DMS53 treated with DMSO at 0.1 percent for 48 hours (cell line): ENCODE measurements around the gene SLC31A2.
"Not testable (repeated sequence)": the region's sequence is repeated elsewhere in the genome, so short reads cannot be mapped to it uniquely, and the experiment has no call there.

Source experiments
- DNase-seq: peaks from one replicate; lab custom pipeline; 2025; ENCODE audit not compliant: unreplicated experiment; lab: John Stamatoyannopoulos, UW

SLC31A2 gene

DNA sequence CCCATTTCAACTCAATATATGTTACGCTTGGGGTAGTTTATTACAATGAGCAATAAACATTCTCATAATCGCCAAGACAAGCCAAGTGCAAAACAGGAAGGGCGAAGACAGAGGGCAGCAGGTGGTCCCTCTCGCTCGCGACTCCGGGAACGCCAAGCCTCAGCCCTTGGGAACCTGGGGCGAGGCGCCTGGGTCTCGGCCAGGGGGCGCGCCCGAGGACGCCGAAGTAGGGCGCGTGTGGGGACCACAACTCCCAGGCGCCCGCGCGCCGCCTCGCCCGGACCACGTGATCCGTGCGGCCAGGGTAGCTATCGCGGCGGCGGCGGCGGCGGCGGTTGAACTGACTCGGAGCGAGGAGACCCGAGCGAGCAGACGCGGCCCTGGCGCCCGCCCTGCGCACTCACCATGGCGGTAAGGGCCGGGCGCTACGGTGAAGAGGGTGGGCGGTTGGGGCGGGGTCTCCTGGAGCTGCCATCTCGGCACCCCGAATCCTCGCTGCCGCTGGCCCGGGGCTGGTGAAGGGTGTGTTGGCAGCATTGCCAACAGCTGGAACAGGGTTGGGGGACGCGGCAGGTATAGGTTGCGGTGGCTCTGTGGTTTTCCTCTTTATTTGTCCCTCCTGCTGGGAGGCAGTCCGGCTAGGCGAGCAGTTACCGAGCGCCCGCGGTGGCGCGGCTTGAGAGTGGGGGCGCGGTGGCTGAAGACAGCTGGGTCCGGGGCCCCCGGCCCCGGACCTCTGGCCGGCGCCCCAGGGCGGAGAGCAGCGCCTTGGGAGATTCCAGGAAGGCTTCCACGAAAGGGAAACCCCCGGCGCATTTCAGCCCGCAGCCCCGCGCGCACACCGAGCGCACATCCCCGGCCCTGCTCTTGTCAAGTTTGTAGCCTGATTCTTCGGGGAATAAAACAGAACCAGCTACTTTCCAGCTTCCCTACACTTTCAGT, at the start of gene SLC31A2:
TSS of gene SLC31A2 (plus strand) at position 338 of the 942 bp plus-strand sequence. CDS start at position 406, 68 bp downstream.
- peak; percentile 38 for DNase-seq

GRCh38 chr9:113105345-113105744, 45.5 kb upstream of the SLC31A2 start:
- DNase-seq: not testable (repeated sequence)

DNA sequence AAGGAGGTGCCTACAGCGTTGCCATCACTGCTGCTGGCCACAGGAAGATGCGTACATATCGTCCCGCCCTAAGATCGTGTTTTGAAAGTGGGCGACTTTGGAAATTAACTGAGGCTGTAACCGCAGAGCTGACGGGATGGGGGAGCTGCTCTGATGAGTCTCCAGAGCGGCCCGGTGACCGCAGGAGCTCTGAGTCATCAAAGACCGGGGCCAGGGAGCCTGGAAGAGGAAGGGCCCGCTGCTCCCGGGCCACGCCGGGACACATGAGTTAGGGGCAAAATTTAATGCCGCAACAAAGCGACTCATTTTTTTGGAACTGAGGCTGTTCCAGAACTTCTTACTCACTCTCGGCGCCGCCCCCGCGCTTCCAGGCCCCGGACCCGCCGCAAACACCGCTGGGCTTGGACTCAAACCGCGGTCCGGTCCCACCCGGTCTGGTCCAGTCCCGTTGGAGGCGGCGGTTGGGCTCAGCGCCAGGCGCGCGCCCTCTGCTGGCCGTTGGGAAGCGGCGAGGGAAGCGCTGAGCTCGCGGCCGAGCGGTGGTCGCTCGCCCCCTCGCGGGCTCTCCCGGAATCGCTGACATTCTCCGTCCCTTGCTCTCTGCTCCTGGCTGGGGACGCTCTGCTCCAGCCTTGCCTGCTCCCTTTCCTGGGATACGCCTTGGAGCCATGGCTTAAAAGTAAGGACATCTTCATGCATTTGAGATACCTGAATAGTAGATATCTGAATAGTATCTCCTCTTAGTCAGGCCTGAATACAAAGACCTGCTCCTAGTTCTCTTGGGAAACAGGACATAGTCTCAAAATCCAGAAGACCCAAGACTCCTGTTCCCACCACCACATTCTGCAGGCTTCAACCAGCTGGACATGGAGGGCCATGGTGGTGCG, 39.5 kb upstream of the SLC31A2 start:
- not testable (repeated sequence) for DNase-seq

DNA sequence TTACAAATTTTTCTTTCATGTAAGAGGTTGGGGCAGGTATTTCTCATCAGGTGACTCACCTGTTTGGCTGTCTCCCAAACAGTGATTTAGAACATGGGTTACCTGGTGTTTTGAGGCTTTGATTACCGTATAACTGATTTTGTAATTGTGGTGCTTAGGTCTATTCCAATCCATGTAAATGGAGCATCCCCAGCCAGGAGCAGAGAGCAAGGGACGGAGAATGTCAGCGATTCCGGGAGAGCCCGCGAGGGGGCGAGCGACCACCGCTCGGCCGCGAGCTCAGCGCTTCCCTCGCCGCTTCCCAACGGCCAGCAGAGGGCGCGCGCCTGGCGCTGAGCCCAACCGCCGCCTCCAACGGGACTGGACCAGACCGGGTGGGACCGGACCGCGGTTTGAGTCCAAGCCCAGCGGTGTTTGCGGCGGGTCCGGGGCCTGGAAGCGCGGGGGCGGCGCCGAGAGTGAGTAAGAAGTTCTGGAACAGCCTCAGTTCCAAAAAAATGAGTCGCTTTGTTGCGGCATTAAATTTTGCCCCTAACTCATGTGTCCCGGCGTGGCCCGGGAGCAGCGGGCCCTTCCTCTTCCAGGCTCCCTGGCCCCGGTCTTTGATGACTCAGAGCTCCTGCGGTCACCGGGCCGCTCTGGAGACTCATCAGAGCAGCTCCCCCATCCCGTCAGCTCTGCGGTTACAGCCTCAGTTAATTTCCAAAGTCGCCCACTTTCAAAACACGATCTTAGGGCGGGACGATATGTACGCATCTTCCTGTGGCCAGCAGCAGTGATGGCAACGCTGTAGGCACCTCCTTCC, 37.9 kb upstream of the SLC31A2 start:
- not testable (repeated sequence) for DNase-seq

- DNase-seq: not testable (repeated sequence)
These were observed 32.0 kb upstream of the SLC31A2 start for GRCh38 chr9:113118829-113119228.

GRCh38 chr9:113125386-113126035, 25.3 kb upstream of the SLC31A2 start:
- no peak for DNase-seq

- no peak for DNase-seq
These were observed 21.3 kb upstream of the SLC31A2 start for GRCh38 chr9:113129466-113129865.

- DNase-seq: no peak
These were observed 20.9 kb upstream of the SLC31A2 start for GRCh38 chr9:113129884-113130283.

DNA sequence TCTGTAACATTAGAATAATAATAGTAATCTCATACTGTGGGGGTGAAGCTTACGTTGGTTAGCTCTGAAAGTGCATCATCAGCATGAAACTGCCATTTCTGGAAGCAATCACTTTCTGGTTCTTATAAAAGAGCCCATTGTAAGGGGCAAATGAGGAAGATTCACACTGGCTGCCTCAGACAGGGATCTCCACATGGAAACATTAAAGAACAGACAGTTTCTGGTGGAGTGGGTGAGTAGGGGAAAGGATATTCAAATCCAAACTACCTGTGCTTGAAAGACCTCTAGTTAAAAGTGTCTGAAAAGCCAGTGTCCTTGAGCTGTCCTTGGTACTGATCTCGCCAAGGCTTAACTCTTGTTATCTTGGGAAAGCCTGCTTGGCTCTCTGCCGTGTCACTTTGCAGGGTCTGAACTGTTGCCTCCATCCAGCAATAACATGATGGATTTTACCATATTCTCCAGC, 19.1 kb upstream of the SLC31A2 start:
- no peak for DNase-seq

DNA sequence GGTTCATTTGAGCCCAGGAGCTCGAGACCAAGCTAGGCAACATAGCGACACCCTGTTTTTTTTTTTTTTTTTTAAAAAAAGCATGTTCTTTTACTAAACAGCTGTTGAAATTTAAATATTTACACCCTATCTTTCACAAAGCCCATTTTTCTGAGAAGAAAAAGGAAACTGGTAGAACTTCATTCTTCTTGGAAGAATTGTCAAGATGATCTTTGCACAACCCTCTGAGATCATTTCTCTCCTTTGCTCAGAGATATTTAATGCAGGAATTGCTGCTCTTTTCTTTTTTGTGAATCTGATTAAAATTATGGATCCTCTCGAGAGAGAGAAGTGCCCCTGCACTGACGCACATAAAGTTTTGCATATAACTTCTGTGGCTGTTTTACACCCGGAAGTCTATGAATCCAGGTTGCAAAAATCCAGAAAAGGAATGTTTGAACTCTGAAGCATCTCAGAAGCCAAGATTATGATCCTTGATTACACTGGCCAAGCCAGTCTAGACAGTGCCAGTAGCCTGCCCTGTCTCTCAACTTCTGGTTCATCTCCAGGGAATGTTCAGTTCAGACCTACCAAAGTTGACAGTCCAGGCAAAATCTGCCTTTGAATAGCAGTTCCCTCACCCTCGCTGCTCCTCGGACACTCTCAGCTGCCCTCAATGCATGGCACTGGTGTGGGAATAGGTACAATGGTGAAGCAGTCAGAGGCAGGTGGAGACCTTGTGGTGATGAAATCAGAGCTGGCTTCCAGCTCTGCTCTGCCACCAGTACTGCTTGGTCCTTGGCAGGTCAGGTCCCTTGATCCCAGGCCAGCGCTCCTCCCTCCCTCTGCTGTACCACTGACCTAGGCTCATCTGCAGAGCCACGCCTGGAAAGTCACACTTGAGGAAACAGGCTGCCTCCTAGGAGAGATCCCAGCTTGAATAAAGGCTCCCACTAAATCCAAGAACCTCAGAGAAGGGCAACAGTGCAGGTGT, 13.3 kb upstream of the SLC31A2 start:
- DNase-seq: no peak

DNA sequence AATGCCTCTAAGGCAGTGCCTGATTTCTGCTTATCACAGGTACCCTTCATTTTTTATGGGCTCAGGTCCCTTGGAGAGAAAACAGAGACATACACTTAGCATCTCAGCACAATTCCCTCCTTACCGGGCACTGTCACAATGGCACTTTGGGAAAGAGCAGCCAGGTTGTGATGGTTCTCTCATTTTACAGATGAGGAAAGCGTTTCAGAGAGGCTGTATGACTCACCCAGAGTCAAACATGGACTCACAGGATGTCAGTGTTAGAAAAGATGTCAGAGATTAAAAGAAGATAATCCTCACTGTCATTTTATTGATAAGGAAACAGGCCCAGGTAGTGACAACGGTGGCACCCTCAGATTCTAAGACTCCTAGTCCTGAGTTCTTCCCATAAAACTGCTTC, 12.0 kb upstream of the SLC31A2 start:
- DNase-seq: no peak

DNA sequence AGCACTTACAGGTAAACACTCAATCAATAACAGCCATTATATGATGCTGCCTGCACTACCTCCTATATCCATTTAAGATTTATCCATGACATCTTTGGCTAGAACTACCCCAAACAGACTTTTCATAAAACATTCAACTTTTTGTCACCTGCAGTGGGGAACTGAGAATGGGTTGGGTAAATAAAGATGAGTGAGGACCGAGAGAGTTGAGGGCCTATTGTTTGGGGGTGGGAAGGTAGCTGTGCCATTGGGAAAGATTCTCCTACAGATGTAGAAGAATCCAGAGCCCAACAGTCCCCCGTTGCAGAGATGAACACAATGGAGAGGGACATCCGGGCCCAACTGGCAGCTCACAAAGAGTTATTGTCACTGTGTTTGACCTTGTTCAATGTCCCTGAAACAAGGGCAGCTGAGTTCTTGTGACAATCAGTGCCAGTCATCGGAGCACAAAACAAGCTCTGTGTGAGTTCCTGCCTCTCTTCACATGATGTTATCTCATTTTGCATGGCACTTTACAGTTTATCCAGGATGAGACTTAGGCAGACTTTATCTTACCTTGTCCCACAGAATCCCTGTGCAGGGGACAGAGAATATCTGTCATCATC, 11.5 kb upstream of the SLC31A2 start:
- no peak for DNase-seq

DNA sequence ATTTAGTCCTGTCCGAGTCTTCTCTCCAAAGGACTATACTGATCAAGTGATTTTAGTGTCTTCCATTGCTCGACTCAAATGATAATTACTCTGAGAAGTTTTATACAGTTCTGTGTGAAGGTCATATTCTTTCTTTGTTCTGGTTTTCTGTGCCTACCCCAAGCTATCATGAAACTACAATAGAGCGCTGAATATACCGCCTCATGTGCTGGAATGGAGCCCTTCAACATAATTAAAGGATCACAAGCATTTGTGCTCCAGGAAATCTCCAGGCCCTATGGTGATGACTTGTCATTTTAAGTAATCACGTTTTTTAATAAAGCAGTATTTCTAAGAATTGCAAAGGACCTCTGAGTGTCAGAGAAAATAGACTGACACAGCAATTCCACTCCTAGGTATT, 10.9 kb upstream of the SLC31A2 start:
- no peak for DNase-seq

GRCh38 chr9:113140896-113141295, 9.9 kb upstream of the SLC31A2 start:
- DNase-seq: not testable (repeated sequence)

- DNase-seq: no peak
These were observed 7.2 kb upstream of the SLC31A2 start for GRCh38 chr9:113143432-113144227.

DNA sequence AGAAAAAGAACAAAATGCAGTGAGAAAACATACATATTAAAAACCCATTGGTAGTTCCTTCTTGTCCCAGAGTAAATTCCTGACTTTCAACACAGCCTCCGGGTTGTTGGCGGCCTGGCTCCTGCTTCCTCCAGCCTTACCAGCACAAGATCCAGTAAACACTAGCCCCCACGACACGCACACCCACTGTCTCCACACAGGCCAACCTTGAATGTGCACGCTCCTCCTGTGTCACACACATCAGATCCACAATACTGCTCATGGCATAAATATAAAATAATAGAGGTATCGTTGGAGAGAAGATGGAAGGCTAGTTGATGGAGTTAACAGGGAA, 2.5 kb upstream of the SLC31A2 start:
- DNase-seq: no peak

DNA sequence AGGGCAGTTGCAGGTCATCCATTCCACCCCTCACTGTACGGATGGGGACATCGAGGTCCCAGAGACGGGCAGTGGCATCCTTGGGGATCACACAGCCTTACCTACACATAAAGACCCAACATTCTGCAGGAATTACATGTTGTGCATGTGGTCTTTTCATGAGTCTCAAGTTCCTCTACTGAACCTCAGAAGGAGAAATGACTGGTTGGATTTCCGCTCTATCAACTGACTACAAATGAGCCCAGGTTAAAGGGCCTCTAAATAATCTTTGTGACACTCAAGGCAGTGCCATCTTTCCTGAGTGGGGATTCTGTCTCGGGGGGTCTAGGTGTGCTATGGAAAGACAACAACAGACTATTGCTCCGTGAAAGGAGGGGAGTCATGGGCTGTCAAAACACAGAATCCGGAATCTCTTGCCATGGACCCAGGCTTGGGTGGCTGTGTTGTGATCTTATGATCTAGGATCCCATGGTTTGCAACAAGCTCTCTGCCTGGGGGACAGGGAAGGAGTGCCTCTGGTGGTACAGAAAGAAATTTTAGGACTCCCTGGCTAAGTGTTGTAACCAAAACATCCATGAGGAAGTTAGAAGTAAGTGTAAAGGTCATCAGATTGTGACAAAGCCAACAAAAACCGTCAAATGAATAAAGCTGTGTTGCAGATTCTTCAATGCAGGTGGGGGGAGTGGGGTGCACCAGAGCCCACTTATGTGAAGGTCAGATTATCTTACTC, 1.9 kb upstream of the SLC31A2 start:
- DNase-seq: no peak
